Suprapubic skin (tissue), 4 donors: Measurements from ENCODE around the gene CBX2.

Experiments used
- CTCF ChIP-seq, 2 donors: fragments of 200-600 bp in 1 of 2; fragments of 450-650 bp in 1 of 2; sonication (generic) in 1 of 2; IDR thresholded peaks; one replicate each; pipeline ENCODE4 v1.5.1; 2016 to 2019; ENCODE audit warnings: antibody characterized with exemption in 2 of 2, mild to moderate bottlenecking in 1 of 2, moderate library complexity in 1 of 2
- POLR2A ChIP-seq, 2 donors: fragments of 450-650 bp; IDR thresholded peaks; one replicate each; pipeline ENCODE4 v1.6.1; 2017; ENCODE audit warnings: antibody characterized with exemption in 2 of 2, mild to moderate bottlenecking in 2 of 2, moderate library complexity in 2 of 2
- POLR2AphosphoS5 ChIP-seq, 3 donors: sonication (generic); formaldehyde crosslinking; IDR thresholded peaks; one replicate each; pipeline ENCODE4 v1.6.1; 2017; ENCODE audit warnings: antibody characterized with exemption in 3 of 3

GRCh38 chr17:79824893-79825579 lies 47.1 kb downstream of the CBX2 start:
- TF ChIP-seq CTCF (IDR thresholded peaks at IDR 0.05) (no peak), POLR2A (IDR thresholded peaks at IDR 0.05) (no peak), POLR2AphosphoS5 (IDR thresholded peaks at IDR 0.05) (no peak)
